ENCODE data around the gene CELF3. TPM values are rescaled to one million over a fixed set of nuclear protein-coding genes. Genes with fewer than 3 reads are reported as not detected.
"Not testable (repeated sequence)": the region's sequence is repeated elsewhere in the genome, so short reads cannot be mapped to it uniquely, and the experiment has no call there.

CELF3 gene
- total RNA-seq, 2 donors from 2014 or later: 0.10 TPM; not detected in 1

GRCh38 chr1:151706464-151707415, 9.9 kb downstream of the CELF3 start:
- intact Hi-C loops (cut with DNase I): no loop called here
- no peak for DNase-seq (ENCODE audit: low spot score)

- DNase-seq (ENCODE audit: low spot score): no peak
- intact Hi-C loops (cut with DNase I): no loop called here
Measured at GRCh38 chr1:151705753-151706463, 10.7 kb downstream of the CELF3 start.

DNA sequence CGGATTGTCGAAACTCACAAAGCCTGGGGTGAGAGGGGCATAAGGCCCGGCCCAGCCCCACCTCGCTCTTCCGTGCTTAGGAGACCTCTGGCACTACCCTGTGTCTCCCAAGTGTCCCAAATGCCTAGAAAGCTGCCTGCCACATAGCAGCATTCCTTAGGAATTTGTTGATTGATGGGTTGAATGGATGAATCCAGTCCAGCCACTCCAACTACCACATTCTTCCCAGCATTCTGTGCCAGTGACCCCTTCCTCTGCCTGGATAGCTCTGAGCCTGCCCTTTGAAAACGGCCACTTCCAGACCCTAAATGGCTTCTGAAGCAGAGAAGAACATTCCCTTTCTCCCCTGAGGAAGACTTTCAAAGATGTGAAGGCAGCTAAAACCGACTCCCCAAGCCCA, 11.5 kb downstream of the CELF3 start:
- no peak for DNase-seq (ENCODE audit: low spot score)
- intact Hi-C loops (cut with DNase I): no loop called here

DNA sequence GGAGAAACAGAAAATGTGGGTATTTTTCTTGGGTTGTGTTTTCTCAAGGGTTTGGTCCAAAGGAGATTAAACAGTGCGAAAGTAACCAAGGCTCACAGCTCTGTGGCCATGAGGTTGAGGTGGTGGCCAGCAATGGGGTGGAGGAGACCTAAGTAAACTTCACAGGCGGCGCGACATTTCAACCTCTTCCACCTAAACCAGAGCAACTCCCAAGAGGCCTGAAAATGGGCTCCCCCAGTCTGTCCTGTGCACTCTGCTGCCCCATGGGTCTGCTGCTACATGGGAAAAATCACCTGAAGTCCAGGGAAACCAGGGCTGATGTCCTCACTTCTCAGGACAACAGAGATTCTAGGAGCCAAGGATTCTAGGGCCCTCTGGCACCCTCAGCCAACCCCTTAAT, 12.4 kb downstream of the CELF3 start:
- intact Hi-C loops (cut with DNase I): no loop called here

GRCh38 chr1:151703813-151704212, 12.8 kb downstream of the CELF3 start:
- no peak for DNase-seq (ENCODE audit: low spot score)
- intact Hi-C loops (cut with DNase I): no loop called here

More for the DNA sequence above, 12.4 kb downstream of the CELF3 start:
- no peak for DNase-seq (ENCODE audit: low spot score)

DNA sequence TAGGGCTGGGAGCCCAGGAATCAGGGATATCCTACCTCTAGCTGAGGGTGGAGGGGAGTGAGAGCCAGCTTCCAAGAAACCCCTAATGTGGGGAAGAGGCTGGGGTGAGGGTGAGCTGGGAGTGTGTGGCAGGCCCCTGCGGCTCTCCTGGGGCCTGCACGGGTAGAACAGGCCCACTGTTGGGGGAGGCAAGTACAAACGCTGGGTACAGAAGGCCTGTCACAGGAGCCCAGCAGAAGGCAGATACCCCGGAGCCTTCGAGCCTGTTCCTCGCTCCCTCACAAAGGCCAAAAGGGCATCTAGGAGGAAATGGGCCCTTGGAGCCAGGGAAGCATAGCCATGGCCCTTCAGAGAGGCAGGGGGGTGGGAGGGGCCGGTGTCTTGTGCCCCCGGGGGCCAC, 13.7 kb downstream of the CELF3 start:
- DNase-seq (ENCODE audit: low spot score): no peak

DNA sequence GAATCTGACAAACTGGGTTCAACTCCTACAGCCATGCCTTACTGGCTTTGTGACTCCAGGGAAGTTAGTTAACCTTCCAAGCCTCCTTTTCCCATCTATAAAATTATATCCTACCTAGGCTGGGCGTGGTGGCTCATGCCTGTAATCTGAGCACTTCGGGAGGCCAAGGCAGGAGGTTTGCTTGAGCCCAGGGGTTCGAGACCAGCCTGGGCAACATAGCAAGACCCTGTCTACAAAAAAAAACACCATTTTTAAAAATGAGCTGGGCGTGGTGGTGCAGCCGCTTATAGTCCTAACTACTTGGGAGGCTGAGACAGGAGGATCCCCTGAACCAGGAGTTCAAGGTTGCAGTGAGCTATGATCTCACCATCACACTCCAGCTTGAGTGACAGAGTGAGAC, 15.1 kb downstream of the CELF3 start:
- DNase-seq (ENCODE audit: low spot score): no peak
- intact Hi-C loops (cut with DNase I): no loop called here

More for the DNA sequence above, 13.7 kb downstream of the CELF3 start:
- intact Hi-C loops (cut with DNase I): no loop called here

DNA sequence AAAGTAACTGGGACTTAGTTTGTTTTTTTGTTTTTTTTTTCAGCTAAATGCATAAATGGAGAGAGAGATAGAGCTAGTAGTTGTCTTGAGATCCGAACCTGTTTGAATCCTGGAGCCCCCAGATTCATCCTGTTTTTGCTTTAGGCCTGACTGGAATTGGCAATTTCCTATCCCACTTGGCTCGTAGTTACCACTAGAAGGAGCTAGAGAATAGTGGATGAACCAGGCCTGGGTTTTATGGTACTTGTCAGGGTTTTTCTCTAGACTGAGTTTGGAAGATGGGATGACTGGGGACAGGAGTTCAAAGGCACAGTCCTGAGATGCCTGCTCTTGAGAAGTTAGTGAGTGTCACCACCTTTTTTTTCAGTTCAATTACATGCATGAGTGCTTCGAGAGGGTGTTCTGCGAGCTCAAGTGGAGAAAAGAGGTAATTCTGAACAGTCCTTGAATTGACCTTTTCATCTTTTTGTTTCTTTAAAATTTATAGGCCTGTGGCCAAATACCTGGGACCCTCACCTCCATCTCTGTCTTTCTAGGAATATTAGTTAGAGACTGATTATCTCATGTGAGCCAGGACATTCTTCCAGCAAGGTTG, 23.4 kb downstream of the CELF3 start:
- no peak for DNase-seq (ENCODE audit: low spot score)
- intact Hi-C loops (cut with DNase I): no loop called here

DNA sequence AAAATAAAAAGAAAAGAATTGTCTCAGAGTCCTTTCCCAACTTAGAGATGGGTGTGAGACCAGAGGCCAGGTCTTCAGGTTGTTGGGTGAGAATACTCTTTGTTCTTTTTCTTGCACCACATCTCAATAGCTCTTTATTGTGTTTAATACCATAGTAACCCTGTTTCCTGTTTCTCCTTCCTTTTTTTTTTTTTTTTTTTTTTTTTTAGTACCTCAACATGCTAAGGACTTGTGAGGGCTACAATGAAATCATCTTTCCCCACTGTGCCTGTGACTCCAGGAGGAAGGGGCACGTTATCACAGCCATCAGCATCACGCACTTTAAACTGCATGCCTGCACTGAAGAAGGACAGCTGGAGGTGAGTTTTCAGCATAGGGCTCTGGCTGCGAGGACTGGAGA, 24.4 kb downstream of the CELF3 start:
- intact Hi-C loops (cut with DNase I): no loop called here
- no peak for DNase-seq (ENCODE audit: low spot score)

DNA sequence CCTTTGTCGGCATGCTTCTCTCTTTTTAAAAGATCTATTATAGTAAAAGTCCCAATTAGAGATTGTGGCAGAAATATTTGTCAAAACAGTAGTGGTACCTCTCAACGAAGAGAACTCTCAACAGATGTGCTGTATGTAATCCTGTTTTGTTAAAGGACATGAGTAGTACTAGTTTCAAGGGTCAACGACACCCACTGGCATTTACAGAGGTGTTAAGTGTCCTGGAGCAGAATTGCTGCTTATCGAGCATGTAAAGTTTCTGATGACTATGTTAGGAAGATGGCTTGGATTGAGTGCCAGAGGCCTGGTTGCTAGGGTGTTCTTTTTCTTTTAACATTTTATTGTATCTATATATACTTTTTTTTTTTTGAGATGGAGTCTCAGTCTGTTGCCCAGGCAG, 27.1 kb downstream of the CELF3 start:
- no peak for DNase-seq (ENCODE audit: low spot score)
- intact Hi-C loops (cut with DNase I): no loop called here

DNA sequence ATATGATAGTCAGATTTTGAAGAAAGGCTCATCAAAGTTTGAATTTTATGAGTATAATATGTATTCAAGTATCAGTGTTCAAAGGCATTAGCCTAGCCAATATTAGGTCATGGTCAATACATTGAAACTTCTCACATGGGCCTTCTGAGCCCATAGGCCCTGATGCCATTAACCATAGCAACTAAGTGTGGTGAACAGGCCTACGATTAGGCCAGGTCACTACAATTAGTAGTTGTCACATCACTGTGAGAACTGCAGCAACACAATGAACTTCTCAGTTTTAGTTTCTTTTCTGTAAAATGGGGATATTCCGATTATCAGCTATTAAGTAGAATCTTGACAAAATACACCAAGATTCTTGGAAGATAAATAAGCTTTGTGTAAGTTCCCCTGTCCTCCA, 30.0 kb downstream of the CELF3 start:
- intact Hi-C loops (cut with DNase I): no loop called here
- DNase-seq (ENCODE audit: low spot score): no peak

- intact Hi-C loops (cut with DNase I): no loop called here
- no peak for DNase-seq (ENCODE audit: low spot score)
Measured at GRCh38 chr1:151684128-151684527, 32.5 kb downstream of the CELF3 start.

DNA sequence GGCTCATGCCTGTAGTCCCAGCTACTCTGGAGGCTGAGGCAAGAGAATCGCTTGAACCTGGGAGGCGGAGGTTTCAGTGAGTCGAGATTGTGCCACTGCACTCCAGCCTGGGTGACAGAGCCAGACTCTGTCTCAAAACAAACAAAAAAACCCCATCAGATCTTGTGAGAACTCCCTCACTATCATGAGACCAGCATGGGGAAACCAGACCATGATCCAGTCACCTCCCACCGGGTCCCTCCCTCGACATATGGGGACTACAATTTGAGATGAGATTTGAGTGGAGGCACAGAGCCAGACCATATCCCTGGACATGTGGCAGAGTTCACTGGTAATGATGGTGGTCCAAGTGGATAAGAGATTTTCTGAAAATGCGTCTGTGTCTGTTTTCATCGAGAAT, 33.7 kb downstream of the CELF3 start:
- DNase-seq (ENCODE audit: low spot score); intact Hi-C loops (cut with DNase I): not testable (repeated sequence)

DNA sequence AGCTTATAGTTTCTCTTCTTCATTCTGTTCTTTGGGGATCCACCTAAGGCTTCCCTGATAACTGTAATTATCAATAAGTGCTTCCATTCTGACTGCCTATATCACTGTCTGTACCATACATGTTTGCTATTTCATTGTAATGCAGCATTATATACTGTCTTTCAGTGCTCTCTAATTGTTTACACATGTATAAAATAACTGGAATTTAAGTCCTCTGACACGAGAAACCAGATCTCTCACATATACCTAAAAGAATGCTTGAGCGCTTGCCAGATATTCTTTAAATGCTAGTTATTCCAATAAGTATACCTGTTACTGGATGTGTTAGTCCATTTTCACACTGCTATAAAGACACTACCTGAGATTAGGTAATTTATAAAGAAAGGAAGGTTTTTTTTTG, 34.7 kb downstream of the CELF3 start:
- intact Hi-C loops (cut with DNase I): no loop called here
- DNase-seq (ENCODE audit: low spot score): no peak

DNA sequence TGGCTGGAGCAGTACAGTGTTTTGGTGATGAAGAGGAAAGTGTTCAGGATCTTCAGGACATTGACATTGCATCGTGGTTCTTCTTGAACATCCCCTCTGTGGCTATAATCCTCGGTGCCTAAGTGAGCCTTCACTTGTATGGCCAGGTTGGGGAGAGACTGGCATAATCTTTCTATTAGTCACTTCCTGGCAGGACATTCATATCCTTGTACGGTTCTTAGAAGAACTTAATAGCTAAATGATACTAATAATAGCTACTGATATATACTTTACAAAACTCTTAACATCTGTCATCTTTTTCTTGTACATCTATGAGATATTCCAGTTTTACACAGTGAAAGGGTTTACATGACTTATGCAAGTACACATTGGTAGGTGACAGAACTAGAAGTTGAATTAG, 35.8 kb downstream of the CELF3 start:
- intact Hi-C loops (cut with DNase I): no loop called here
- no peak for DNase-seq (ENCODE audit: low spot score)

DNA sequence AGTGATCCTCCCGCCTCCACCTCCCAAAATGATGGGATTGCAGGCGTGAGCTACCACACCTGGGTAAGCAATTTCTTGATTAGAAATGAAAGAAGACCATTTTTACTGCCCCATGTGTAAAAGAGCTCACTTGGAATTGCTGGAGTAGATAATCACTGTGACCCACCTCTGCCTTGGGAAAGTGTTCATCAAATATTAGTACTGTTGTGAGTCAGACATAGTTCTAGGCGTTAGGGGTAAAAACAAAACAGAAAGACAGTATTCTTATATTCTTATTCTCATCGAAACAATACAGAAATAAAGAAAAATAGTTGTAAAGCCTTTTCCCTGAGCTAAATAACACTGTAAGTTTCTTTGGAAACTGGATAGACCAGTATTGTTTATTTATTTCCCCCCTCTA, 36.2 kb downstream of the CELF3 start:
- DNase-seq (ENCODE audit: low spot score): no peak
- intact Hi-C loops (cut with DNase I): no loop called here

DNA sequence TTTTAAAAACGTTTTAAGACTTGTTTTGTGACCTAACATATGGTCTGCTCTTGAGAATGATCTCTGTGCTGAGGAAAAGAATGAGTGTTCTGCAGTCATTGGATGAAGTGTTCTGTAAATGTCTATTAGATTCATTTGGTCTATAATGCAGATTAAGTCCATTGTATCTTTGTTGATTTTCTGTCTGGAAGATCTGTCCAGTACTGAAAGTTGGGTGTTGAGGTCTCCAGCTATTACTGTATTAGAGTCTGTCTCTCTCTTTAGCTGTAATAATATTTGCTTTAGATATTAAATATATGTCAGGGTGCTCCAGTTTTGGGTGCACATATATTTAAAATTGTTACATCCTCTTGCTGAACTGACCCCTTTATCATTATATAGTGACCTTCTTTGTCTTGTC, 43.2 kb downstream of the CELF3 start:
- DNase-seq (ENCODE audit: low spot score): no peak
- intact Hi-C loops (cut with DNase I): loop anchor here (5.0 to 10.0 kb wide), 2 partner anchors 59 to 229 kb away; partner anchors contain the start of gene SNX27 (in 1 of the 2)

GRCh38 chr1:151670036-151670675, 46.4 kb downstream of the CELF3 start:
- DNase-seq (ENCODE audit: low spot score): not testable (repeated sequence)
- intact Hi-C loops (cut with DNase I): loop anchor here (5.0 to 10.0 kb wide), 2 partner anchors 55 to 232 kb away; partner anchors contain the start of gene SNX27 (in 1 of the 2)

- no peak for DNase-seq (ENCODE audit: low spot score)
- intact Hi-C loops (cut with DNase I): no loop called here
Measured at GRCh38 chr1:151668090-151668489, 48.5 kb downstream of the CELF3 start.

DNA sequence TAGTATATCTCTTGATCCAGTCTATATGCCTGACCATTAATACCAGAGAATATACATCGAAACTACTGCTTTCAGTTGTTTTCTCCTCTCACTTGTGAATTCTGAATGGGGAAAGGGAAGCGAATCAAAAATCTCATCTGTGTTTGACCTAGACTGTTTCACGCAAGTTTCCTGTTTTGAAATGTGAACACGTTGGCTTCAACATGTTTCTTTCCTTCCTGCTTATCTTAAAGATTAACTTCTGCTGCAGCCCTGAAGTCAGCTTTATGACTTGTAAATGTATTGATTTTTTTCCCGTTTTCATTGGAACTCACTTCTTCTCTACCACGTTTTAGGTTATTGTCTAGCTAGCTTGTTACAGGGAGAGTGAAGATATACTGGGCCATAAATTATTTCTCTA, 54.9 kb downstream of the CELF3 start:
- no peak for DNase-seq (ENCODE audit: low spot score)
- intact Hi-C loops (cut with DNase I): no loop called here

Data from posterior vena cava (tissue), 2 donors.